Motor neuron (in vitro differentiated cells): ENCODE results near the gene SH3GLB2. TPM values are rescaled to one million over a fixed set of nuclear protein-coding genes. Genes with fewer than 3 reads are reported as not detected.
"Not testable (repeated sequence)": the region's sequence is repeated elsewhere in the genome, so short reads cannot be mapped to it uniquely, and the experiment has no call there.

Source experiments
- ATAC-seq, 8 experiments: fragments of 200-7000 bp; cut with Tn5 transposase; replicated peaks in 6 of 8; 2 replicates each; pipeline ENCODE4 v1.8.0; 2021; ENCODE audit warnings: mild to moderate bottlenecking in 8 of 8, moderate library complexity in 8 of 8
- H3K27ac ChIP-seq, 2 donors: fragments of 250-450 bp; sonication (Bioruptor Pico); 2 replicates each; pipeline ENCODE4 v1.9.0; 2021; ENCODE audit warnings: antibody characterized with exemption in 2 of 2, mild to moderate bottlenecking in 2 of 2, moderate library complexity in 1 of 2
- H3K4me1 ChIP-seq, 2 donors: fragments of 250-450 bp; sonication (Bioruptor Pico); replicated peaks in 1 of 2; 2 replicates each; pipeline ENCODE4 v1.6.1; 2021; ENCODE audit warnings: antibody characterized with exemption in 2 of 2, mild to moderate bottlenecking in 2 of 2, moderate library complexity in 1 of 2
- H3K4me3 ChIP-seq, 5 donors: fragments of 250-450 bp; sonication (Bioruptor Pico); 2 replicates each; pipeline ENCODE4 v1.9.0; 2021; ENCODE audit warnings: antibody characterized with exemption in 5 of 5, mild to moderate bottlenecking in 5 of 5, moderate library complexity in 4 of 5
- WGBS, 10 experiments: fragments of 450-650 bp; shearing (Covaris generic); methylation state at CpG; one replicate each; pipeline ENCODE4 v1.0.0; 2022; 5-methylcytosine and 5-hydroxymethylcytosine counted together
- in situ Hi-C, 9 experiments: fragments of 400-800 bp; cut with MboI; loops; one replicate each; pipeline ENCODE4 v1.15.0; 2021; ENCODE audit warnings: low sequenced_read_pairs in 9 of 9, low pct_unique_long_range_greater_than_20kb in 2 of 9; ENCODE audit not compliant: unreplicated experiment in 9 of 9
- total RNA-seq, 8 experiments: library from RNA; unstranded; fragments of 300-600 nt; gene quantifications; 2 replicates each; pipeline versions ENCODE4 v1.2.3 to v1.2.4, GENCODE V29; 2022

Gene SH3GLB2
- total RNA-seq, 8 experiments from 2014 or later: 27.8 to 95.9 (median 44.5) TPM

DNA sequence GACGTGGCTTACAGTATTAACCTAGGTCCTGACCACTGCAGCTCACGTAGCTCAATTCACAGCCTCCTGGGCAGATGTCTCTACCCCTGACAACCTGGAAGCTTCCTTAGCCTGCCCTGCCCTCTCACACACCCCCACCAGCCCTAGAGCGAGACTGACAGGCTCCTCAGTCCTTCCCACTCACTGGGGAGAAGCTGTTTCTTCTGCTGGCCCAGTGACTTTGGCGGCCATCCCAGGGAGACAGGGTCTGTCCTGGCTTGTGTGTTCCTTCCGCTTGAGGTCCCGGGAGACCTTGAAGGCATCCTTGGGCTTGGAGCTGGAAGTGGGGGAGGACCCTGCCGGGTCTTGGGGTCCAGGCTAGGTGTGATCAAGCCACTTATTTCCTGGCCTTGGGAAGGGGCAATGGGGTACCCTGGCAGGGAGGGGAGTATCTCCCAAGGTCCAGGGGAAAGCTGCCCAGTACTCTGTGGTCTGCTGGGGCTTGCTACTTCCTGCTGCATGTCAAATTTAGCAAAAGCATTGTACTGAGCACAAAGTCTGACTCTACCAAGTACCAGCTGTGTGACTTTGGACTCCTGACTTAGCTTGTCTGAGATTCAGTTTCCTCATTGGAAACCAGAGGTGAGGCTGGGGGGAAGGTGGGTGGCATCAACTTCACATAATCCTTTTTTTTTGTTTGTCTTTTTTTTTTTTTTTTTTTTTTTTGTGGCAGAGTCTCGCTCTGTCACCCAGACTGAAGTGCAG is 10.2 kb upstream of the SH3GLB2 start:
- WGBS, 10 experiments: 40 to 93% (median 83%) methylated on average over 1 to 3 of the region's 8 CpGs; no CpG with 5 or more reads in 5 of the 10 experiments
- no peak overlapping the region for H3K27ac ChIP-seq
- no peak for ATAC-seq
- in situ Hi-C loops: no loop called here
- peak overlapping the region in 1 of 5 donors; percentile 94 for H3K4me3 ChIP-seq
- peaks cover 8 to 11% of the 10 kb centered on the region in 2 donors for H3K4me1 ChIP-seq

DNA sequence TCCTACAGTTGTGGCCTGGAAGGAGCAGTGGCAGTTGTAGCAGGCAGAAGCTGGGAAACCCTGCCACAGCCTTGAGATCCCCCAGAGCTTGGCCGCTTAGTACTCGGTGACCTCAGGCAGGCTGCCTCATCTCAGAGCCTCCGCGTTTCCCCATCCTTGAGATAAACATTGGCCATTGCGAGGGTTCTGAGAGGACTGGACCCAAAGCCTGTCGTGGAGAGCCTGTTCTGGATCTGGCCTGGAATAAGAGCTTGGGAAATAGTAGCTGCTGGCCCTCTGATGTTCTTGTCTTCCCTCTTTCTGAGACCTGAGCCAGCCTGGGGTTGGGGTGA is 9.6 kb upstream of the SH3GLB2 start:
- H3K4me3 ChIP-seq: peak overlapping the region in 3 of 5 donors; percentile 81 to 94 (median 90)
- peaks cover 8 to 11% of the 10 kb centered on the region in 2 donors for H3K4me1 ChIP-seq
- WGBS, 10 experiments: 69 to 80% (median 80%) methylated on average over 1 to 3 of the region's 6 CpGs; no CpG with 5 or more reads in 7 of the 10 experiments
- no peak overlapping the region for H3K27ac ChIP-seq
- in situ Hi-C loops: no loop called here
- no peak for ATAC-seq

DNA sequence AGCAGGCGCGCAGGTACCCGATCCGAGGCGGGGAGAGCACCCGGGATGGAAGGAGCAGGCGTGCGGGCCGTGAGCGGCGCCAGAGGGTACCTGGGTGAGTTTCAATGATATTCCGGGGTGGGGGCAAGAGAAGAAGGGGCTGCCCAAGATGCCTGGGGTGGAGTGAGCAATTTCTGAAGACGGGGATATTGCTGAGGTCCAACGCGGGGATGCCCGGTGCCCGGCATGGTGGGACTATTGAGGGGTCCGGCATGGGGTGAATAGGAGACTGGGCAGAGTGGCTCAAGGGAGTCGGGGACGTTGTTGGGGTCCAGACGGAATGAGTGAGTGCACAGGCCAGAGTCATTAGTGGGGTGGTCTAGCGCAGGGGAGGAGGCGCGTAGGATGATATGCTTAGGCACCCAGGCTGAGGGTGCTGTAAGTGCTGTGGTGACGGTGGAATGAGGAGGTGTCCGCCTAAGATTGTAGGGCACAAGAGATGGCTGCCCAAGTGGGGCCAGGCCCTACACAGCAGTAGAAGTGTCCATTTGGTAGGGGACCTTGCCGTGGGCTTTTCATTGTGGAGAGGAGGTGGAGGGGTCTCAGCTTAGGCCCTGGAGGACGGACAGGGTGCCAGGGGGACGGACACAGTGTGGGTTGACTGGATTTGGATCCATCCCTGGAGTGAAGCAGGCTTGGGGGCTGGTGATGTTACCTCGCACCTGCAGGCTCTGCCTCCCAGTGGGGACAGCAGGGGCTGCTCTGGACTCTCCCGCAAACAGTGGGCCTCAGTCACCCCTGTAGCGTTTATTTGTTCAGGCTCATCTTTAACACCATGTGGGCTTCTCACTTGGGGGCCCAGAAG is 9.0 kb upstream of the SH3GLB2 start:
- 0 to 60% (median 4%) methylated on average over 1 to 5 of the region's 32 CpGs; no CpG with 5 or more reads in 3 of the 10 experiments for WGBS, 10 experiments
- in situ Hi-C loops: no loop called here
- Histone ChIP-seq H3K4me1 (peaks cover 8 to 11% of the 10 kb centered on the region in 2 donors), H3K4me3 (peak overlapping the region; percentile 81 to 96 (median 91)), H3K27ac (peak overlapping the region in 1 of 2 donors; percentile 31)
- ATAC-seq: no peak

DNA sequence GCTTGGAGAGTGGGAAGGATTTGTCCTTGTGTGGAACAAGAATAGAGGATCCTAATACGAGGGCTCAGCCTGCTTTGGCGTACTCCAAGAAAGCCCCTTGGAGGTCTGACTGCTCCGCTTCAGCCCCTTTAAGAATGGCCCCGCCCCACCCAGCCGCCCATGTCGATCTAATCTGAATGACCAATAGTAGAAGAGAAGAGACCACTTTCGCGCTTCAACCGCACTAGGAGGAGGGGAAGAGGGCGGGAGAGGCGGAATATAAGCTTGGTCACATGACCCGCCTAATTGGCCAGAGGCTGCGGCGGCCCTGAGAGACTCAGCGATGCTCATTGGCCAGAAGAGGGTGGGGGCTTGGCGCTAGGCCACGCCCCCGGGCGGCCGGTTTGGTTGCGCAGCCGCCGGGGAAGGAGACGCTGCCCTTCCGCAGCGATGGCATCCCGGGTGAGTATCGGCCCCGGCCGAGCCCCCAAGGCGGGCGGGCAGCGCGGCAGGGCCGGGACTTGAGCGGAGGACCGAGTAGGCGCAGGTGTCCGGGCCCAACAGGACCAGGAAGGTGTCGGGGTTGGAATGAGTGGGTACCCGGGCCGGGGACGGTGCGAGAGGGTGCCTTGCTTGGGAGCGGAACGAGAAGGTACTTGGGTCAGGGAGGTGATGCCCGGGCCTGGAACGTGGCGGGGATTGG is 8.3 kb upstream of the SH3GLB2 start, which contains the start of gene MIGA2:
Gene MIGA2 (plus strand): TSS at position 386 of the 682 bp plus-strand sequence. CDS start 3,969 bp downstream, outside the sequence.
- Histone ChIP-seq H3K27ac (peak within 1 kb of the TSS; percentile 51 to 69), H3K4me3 (peak within 1 kb of the TSS; percentile 81 to 96 (median 91)), H3K4me1 (peaks cover 8 to 11% of the 10 kb centered on the region in 2 donors)
- 0 to 2% (median 0%) methylated on average over 1 to 18 of the region's 49 CpGs; no CpG with 5 or more reads in 4 of the 10 experiments for WGBS, 10 experiments
- peak; percentile 95 to 97 (median 96) for ATAC-seq
- in situ Hi-C loops: no loop called here

DNA sequence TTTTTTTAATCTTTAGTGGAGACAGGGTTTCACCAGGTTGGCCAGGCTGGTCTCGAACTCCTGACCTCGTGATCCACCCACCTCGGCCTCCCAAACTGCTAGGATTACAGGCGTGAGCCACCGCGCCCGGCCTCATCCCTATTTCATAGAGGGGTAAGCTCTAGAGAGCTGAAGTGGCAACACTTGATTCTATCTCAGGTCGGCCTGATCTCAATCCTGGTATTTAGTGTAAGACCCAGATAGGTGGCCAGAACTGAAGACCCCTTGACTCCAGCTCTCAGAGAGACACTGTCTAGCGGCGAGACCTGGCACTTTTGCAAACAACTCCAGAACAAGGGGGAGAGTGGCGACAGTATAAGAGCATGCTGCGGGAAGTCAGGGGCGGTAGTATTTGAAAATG is 7.7 kb upstream of the SH3GLB2 start:
- H3K27ac ChIP-seq: peak overlapping the region; percentile 51 to 69
- H3K4me3 ChIP-seq: peak overlapping the region; percentile 21 to 90 (median 23)
- WGBS, 10 experiments: 0 to 90% (median 12%) methylated on average over 1 to 3 of the region's 13 CpGs; no CpG with 5 or more reads in 5 of the 10 experiments
- peaks cover 8 to 11% of the 10 kb centered on the region in 2 donors for H3K4me1 ChIP-seq
- in situ Hi-C loops: not testable (repeated sequence)
- ATAC-seq: peak in 5 of 8 experiments; percentile 5 to 23 (median 16)

DNA sequence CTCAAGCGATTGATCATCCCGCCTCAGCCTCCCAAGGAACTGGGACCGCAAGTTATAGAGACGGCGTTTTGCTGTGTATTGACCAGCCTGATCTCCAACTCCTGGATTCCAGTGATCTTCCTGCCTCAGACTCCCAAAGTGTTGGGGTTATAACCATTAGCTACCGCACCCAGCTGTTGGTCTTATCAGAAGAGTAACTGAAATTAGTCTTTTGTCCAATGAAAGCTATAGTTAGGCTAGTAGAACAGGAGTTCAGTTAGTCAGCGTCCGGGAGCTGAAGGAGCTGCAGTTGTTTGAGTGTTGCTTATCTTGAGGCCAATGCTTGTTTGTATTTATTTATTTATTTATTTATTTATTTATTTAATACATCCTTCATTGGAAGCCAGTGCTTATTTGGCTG is 5.1 kb upstream of the SH3GLB2 start:
- H3K4me3 ChIP-seq: no peak overlapping the region
- no peak for ATAC-seq
- in situ Hi-C loops: no loop called here
- peaks cover 16 to 17% of the 10 kb centered on the region in 2 donors for H3K4me1 ChIP-seq
- WGBS, 10 experiments: 70 to 100% (median 81%) methylated on average over 1 to 8 of the region's 8 CpGs
- H3K27ac ChIP-seq: no peak overlapping the region

DNA sequence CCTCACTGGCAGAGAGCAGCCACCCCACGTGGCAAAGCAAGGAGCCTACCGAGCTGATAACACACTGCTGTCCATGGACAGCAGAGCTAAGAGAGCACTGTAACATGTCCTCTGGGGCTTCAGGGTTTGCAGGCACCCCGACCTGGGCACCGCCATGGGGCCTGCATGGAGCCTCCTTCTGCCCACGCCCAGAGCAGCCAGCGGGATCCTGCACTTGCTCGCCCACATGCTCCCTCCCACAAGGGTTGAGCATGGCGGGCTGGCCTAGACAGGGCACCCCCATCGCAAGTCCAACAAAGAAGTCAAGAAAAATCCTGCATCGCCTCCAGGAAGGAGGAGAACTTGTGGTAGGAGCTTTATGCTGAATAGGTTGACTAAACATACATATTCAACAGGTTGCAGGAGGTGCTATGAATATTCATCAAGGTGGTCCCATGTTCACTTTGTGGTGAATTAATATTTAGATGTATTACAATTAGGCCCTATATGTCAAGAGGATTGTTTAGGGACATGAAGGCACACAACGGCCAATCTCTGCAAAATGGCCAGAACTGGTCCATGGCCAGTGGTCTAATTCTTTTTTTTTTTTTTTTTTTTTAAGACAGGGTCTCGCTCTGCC is 4.5 kb upstream of the SH3GLB2 start:
- 49 to 100% (median 85%) methylated on average over 1 to 9 of the region's 12 CpGs; no CpG with 5 or more reads in 2 of the 10 experiments for WGBS, 10 experiments
- in situ Hi-C loops: no loop called here
- Histone ChIP-seq H3K4me3 (no peak overlapping the region), H3K27ac (no peak overlapping the region), H3K4me1 (peaks cover 14% of the 10 kb centered on the region in 2 donors)
- ATAC-seq: peak in 1 of 8 experiments; percentile 3

DNA sequence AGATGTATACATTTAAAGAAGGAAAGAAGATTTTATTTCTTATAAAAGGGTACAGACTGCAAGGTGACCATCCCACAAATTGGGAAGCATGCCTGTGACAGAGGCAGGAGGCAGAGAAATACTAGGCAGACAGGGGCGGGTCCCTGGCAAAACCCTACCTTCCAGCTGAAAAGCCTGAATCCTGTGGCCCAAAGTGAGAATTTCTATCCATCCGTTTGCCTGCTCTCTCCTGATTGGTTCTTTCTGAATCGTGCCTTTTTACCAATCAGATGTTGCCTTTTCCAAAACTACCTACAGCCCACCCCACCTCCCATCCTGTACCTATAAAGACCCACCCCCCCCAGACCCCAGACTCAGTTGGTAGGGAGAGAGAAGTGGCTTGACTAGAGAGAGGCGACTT is 3.4 kb upstream of the SH3GLB2 start:
- in situ Hi-C loops: no loop called here
- Histone ChIP-seq H3K4me3 (no peak overlapping the region), H3K4me1 (peaks cover 17 to 18% of the 10 kb centered on the region in 2 donors), H3K27ac (no peak overlapping the region)
- no peak for ATAC-seq
- WGBS, 10 experiments: 60 to 100% (median 77%) methylated on average over 1 to 3 of the region's 4 CpGs; no CpG with 5 or more reads in 5 of the 10 experiments

DNA sequence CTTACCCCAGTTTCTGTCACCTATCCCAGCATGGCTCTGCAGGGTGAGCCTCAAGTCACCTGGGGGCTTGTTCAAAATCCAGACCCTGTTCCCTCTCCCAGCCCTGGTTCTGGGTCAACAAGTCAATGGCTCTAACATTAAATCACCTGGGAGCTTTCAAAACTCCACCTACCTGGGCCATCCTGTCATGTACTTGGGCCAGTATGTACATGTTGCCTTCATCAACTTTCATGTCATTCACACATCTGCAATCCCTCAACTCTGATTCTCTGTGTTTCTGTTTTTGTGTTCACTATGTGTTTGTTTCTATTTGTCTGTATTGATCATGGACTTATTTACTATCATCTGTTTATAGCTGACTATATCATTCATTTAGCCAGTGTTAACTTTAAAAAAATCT is 2.1 kb upstream of the SH3GLB2 start:
- no peak for ATAC-seq
- no peak overlapping the region for H3K27ac ChIP-seq
- no peak overlapping the region for H3K4me3 ChIP-seq
- peaks cover 20 to 26% of the 10 kb centered on the region in 2 donors for H3K4me1 ChIP-seq
- in situ Hi-C loops: no loop called here

DNA sequence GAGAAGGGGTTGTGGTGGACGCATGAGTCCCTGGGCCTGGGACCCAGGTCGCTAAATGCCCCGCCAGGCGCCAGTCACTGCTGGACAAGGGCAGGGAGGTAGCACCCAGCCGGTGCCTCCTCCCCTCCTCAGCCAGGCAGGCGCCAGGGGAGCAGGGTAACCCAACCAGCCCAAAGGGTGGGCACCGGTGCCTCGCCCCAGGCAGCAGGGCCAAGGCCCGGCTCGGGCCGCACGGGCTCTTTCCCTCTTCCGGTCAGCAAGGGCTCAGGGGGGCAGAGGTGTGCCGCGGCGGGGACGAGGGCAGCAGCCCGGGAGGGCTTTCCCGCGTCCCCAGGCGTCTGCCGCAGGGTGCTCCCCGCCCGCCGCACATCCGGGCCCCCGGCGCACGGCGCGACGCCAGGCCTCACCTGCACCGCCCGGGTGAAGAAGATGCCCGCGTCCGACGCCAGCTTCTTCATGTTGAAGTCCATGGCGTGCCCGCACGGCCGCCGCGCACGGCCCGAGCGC is 393 bp downstream of the SH3GLB2 start:
- peak overlapping the region; percentile 52 to 95 (median 55) for H3K4me3 ChIP-seq
- H3K27ac ChIP-seq: peak overlapping the region; percentile 13 to 53
- in situ Hi-C loops: no loop called here
- peaks cover 27 to 29% of the 10 kb centered on the region in 2 donors for H3K4me1 ChIP-seq
- peak in 3 of 8 experiments; percentile 3 to 38 (median 12) for ATAC-seq
- WGBS, 10 experiments: 60% methylated on average over 1 of the region's 47 CpGs; no CpG with 5 or more reads in 9 of the 10 experiments

DNA sequence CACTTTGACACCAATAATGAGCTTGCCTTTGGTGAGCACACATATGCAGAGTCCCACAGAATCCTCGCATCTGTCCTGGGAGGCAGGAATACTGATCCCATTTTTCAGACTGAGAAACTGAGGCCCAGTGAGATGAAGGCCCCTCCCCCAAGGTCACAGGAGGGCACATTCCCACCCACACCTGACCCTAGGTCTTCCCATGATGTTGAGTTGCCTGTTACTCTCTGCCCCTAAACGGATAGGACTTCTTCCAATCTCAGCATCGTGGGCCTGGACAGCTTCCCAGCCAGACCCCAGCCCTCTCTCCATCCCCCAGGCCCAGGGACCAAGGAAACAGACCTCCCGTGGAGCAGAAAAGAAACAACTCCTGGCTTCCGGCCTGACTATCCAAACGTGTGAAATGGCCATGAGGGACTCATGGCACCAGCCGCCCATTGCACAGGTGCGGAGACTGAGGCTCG is 877 bp downstream of the SH3GLB2 start:
- WGBS, 10 experiments: 0 to 80% (median 20%) methylated on average over 1 to 2 of the region's 9 CpGs; no CpG with 5 or more reads in 5 of the 10 experiments
- Histone ChIP-seq H3K27ac (peak overlapping the region in 1 of 2 donors; percentile 17), H3K4me1 (peaks cover 27 to 29% of the 10 kb centered on the region in 2 donors), H3K4me3 (peak overlapping the region; percentile 52 to 95 (median 55))
- in situ Hi-C loops: no loop called here
- ATAC-seq: no peak
